Stimulated activated naive CD4-positive, alpha-beta T cell treated with Interleukin-2 at 50 U/mL for 16 hours (primary cell): ENCODE data around the gene GDF2.
A peak's percentile ranks its signal among the peaks of the same experiment; 100 is the strongest.

Experiments
- DNase-seq: peaks from one replicate; lab custom pipeline; 2025; lab: John Stamatoyannopoulos, UW

GDF2 gene

GRCh38 chr10:47294057-47294456, 28.2 kb upstream of the GDF2 start:
- DNase-seq = no peak

GRCh38 chr10:47294501-47294900, 27.8 kb upstream of the GDF2 start:
- no peak for DNase-seq

GRCh38 chr10:47295411-47295810, 26.8 kb upstream of the GDF2 start:
- DNase-seq = no peak

- DNase-seq = no peak
These were observed 25.9 kb upstream of the GDF2 start for GRCh38 chr10:47296156-47296894.

GRCh38 chr10:47296941-47297340, 25.3 kb upstream of the GDF2 start:
- no peak for DNase-seq

- no peak for DNase-seq
These were observed 24.3 kb upstream of the GDF2 start for GRCh38 chr10:47297866-47298540.

- DNase-seq = no peak
These were observed 23.5 kb upstream of the GDF2 start for GRCh38 chr10:47298715-47299114.

GRCh38 chr10:47299611-47300428, 22.4 kb upstream of the GDF2 start, which contains the start of gene GDF10:
TSS of gene GDF10 (plus strand) at chr10:47300197. CDS start at chr10:47300652, 455 bp downstream.
- no peak for DNase-seq

GRCh38 chr10:47300429-47300931, 21.8 kb upstream of the GDF2 start:
- no peak for DNase-seq

GRCh38 chr10:47301833-47302232, 20.4 kb upstream of the GDF2 start:
- no peak for DNase-seq

- DNase-seq = no peak
These were observed 19.1 kb upstream of the GDF2 start for GRCh38 chr10:47303105-47303504.

- DNase-seq = no peak
These were observed 18.4 kb upstream of the GDF2 start for GRCh38 chr10:47303866-47304265.

- no peak for DNase-seq
These were observed 16.7 kb upstream of the GDF2 start for GRCh38 chr10:47305566-47305965.

GRCh38 chr10:47306387-47307210, 15.7 kb upstream of the GDF2 start:
- no peak for DNase-seq

- DNase-seq = no peak
These were observed 14.9 kb upstream of the GDF2 start for GRCh38 chr10:47307381-47307780.

- DNase-seq = no peak
These were observed 13.5 kb upstream of the GDF2 start for GRCh38 chr10:47308775-47309174.

- no peak for DNase-seq
These were observed 12.7 kb upstream of the GDF2 start for GRCh38 chr10:47309408-47310089.

GRCh38 chr10:47310090-47310505, 12.2 kb upstream of the GDF2 start:
- DNase-seq = no peak

GRCh38 chr10:47311193-47311931, 10.9 kb upstream of the GDF2 start:
- DNase-seq = no peak

- DNase-seq = peak; percentile 72
These were observed 10.2 kb upstream of the GDF2 start for GRCh38 chr10:47311932-47312662.
